ENCODE measurements around the gene SLCO4A1. TPM values are rescaled to one million over a fixed set of nuclear protein-coding genes. Genes with fewer than 3 reads are reported as not detected.

The SLCO4A1 gene
- total and polyA plus RNA-seq, 2 experiments from 2014 or later, result 0.22 to 0.43 TPM

DNA sequence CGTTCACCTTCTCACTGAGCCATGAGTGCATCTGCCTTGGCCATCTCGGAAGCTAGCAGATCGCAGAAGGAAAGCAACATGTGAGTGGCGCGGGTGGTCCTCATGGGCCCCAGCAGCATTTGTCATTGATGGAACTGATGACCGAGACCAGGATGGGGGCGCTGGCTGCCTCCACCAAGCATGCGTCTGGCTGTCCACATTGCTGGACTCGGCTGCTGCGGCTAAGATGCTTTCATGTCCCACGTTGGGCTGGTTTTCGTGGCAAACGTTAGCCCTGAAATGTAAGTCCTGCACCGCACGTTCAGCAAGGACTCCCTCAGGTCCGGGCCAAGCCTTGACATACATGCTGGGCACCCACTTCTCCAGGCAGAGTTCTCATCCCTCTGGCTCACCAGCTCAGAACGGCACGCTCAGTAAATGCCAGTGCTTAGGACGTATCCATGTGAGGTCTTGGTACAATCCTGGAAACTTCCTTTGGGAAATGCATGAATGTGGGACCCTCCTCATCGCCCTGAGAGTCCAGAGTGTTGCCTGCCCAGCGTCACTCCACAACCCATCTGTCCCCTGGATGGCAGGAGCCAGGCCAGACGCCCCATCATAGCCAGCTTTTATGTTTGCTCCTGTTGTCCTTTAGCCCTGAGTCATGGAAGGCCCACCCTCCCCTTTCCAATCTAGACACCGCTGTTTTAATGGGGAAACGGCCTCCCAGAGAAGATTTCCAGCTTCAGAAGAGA is 8.4 kb downstream of the SLCO4A1 start:
- DNase-seq, result no peak
- Histone ChIP-seq H3K9me3 (ENCODE audit: low read depth) (no peaks in the 10 kb centered on the region), H3K27me3 (replicated peaks; ENCODE audit: insufficient read depth) (no peaks in the 10 kb centered on the region), H3K4me1 (ENCODE audit: insufficient read depth) (peaks cover 6% of the 10 kb centered on the region), H3F3A (ENCODE audit: insufficient read depth) (peaks cover 3% of the 10 kb centered on the region; the same call in 1 of the 2 replicates), H2AFZ (no peak overlapping the region), H3K9me2 (ENCODE audit: insufficient read depth) (no peaks in the 10 kb centered on the region), H4K20me1 (ENCODE audit: insufficient read depth) (no peaks in the 10 kb centered on the region), H3K36me3 (ENCODE audit: low read depth) (no peaks in the 10 kb centered on the region), H3K4me3 (no peak overlapping the region), H3K4me2 (ENCODE audit: unreplicated experiment) (no peak overlapping the region), H3K9ac (no peak overlapping the region), H3K27ac (no peak overlapping the region), H3K79me2 (ENCODE audit: insufficient read depth) (no peaks in the 10 kb centered on the region)
- no peak for TF ChIP-seq EZH2 (IDR thresholded peaks at IDR 0.05; ENCODE audit: insufficient read depth, poor library complexity, severe bottlenecking)
- 94 to 96% methylated on average over 24 of the region's 24 CpGs for WGBS, 2 experiments (ENCODE audit: low coverage in 1 of 2, low lambda C conversion rate in 2 of 2, missing lambda C conversion rate in 2 of 2)
- in situ Hi-C loops (cut with MboI), result no loop called here

DNA sequence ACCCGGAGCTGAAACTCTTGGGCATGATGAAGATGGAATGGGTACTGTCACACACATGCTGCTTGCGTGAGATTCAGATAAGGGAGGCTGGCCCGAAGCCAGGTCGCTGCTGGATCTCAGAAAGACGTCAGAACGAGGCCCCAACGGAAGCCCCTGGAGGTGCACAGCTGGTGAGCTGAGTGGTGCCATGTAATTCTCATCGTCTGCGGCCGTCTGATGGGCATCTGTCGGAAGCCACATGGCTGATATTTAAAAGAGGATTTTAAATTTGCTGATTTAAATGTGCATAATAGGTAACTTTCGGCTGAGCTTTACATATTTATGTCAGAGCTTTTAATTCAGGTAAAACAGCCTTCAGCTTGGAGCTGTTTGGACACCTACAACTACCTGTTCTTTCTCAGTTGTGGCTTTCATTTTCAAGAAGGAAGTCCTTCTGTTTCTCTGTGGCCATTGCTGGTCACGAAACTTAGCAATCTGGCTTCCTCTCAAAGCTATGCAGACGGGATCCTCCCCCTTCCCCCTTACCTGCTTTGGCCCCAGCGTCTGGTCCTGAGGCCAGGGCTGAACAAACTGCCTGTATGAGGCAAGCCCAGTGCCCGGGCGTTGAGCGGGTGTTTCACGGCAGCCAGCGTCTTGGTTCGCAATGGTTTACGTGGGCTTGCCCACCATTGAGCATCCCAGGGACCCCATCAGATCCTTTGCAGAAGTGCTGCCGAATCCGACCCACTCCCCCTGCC is 9.2 kb downstream of the SLCO4A1 start:
- H3K27ac ChIP-seq, result peak overlapping the region; percentile 31; the same call in 1 of the 2 replicates
- H3F3A ChIP-seq (ENCODE audit: insufficient read depth), result peaks cover 3% of the 10 kb centered on the region; the same call in 1 of the 2 replicates
- H3K27me3 ChIP-seq (replicated peaks; ENCODE audit: insufficient read depth), result no peaks in the 10 kb centered on the region
- H3K36me3 ChIP-seq (ENCODE audit: low read depth), result no peaks in the 10 kb centered on the region
- no peak for TF ChIP-seq EZH2phosphoT487 (IDR thresholded peaks at IDR 0.05; ENCODE audit: insufficient read depth, low read depth)
- no peak for TF ChIP-seq EZH2 (IDR thresholded peaks at IDR 0.05; ENCODE audit: insufficient read depth, poor library complexity, severe bottlenecking)
- no peak overlapping the region for H3K9ac ChIP-seq
- no peaks in the 10 kb centered on the region for H3K9me2 ChIP-seq (ENCODE audit: insufficient read depth)
- no peak overlapping the region for H3K4me2 ChIP-seq (ENCODE audit: unreplicated experiment)
- no peaks in the 10 kb centered on the region for H3K9me3 ChIP-seq (ENCODE audit: low read depth)
- H2AFZ ChIP-seq, result no peak overlapping the region
- no peak overlapping the region for H3K4me3 ChIP-seq
- H3K4me1 ChIP-seq (ENCODE audit: insufficient read depth), result peaks cover 6% of the 10 kb centered on the region
- no peak for DNase-seq
- 71 to 74% methylated on average over 22 of the region's 24 CpGs for WGBS, 2 experiments (ENCODE audit: low coverage in 1 of 2, low lambda C conversion rate in 2 of 2, missing lambda C conversion rate in 2 of 2)
- in situ Hi-C loops (cut with MboI), result no loop called here
- H3K79me2 ChIP-seq (ENCODE audit: insufficient read depth), result no peaks in the 10 kb centered on the region
- no peaks in the 10 kb centered on the region for H4K20me1 ChIP-seq (ENCODE audit: insufficient read depth)

DNA sequence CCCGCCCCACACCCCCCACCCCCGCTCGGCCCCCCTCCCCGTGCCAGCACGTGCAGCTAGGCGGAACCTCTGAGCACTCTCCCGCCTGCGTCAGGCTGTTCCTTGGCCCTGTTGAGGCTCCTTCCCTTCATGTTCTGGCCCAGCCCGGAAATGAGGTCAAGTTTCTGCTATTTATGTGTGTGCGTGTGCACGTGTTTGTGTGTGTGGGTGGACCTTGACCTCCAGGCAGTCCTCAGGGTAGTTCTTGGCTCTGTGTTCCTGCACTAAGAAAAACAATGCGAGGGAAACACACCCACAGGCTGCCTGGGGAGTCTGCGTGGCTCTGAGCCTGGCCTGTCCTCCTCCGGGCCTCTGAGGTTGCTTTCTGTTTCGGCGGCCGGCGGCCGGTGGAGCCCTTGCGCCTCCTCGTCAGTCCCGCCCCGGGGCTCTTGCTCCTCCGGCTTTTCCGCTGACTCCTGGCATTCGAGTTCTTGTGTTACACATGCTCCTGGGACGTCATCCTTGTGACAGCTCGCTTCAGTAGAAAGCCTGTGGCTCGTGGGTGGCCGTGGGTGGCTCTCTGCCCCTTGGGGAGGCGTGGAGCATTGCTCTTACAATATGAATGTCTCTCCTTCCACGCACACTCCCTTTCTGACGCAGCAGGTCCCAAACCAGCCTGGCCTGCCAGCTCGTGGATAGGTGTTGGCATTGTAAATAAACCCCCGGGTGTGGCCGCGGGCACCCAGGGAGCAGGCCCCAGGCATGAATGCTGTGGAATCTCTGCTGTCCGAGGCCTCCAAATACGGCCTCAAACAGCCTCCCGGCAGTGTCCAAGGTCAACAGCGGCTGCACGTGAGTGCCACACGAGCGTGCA is 10.0 kb downstream of the SLCO4A1 start:
- WGBS, 2 experiments (ENCODE audit: low coverage in 1 of 2, low lambda C conversion rate in 2 of 2, missing lambda C conversion rate in 2 of 2), result 11 to 13% methylated on average over 41 to 43 of the region's 44 CpGs
- TF ChIP-seq EZH2 (IDR thresholded peaks at IDR 0.05; ENCODE audit: insufficient read depth, poor library complexity, severe bottlenecking) (no peak), EZH2phosphoT487 (IDR thresholded peaks at IDR 0.05; ENCODE audit: insufficient read depth, low read depth) (no peak)
- Histone ChIP-seq H3K9me2 (ENCODE audit: insufficient read depth) (no peaks in the 10 kb centered on the region), H3K4me3 (peak overlapping the region; percentile 57), H4K20me1 (ENCODE audit: insufficient read depth) (no peaks in the 10 kb centered on the region), H3K27me3 (replicated peaks; ENCODE audit: insufficient read depth) (no peaks in the 10 kb centered on the region), H3K36me3 (ENCODE audit: low read depth) (no peaks in the 10 kb centered on the region), H3K27ac (peak overlapping the region; percentile 89), H3K79me2 (ENCODE audit: insufficient read depth) (no peaks in the 10 kb centered on the region), H3K9ac (peak overlapping the region; percentile 72), H3K4me2 (ENCODE audit: unreplicated experiment) (peak overlapping the region; percentile 56), H3F3A (ENCODE audit: insufficient read depth) (peaks cover 3% of the 10 kb centered on the region; the same call in 1 of the 2 replicates), H2AFZ (peak overlapping the region; percentile 73), H3K9me3 (ENCODE audit: low read depth) (no peaks in the 10 kb centered on the region), H3K4me1 (ENCODE audit: insufficient read depth) (peaks cover 6% of the 10 kb centered on the region)
- DNase-seq, result peak; percentile 99
- in situ Hi-C loops (cut with MboI), result no loop called here

DNA sequence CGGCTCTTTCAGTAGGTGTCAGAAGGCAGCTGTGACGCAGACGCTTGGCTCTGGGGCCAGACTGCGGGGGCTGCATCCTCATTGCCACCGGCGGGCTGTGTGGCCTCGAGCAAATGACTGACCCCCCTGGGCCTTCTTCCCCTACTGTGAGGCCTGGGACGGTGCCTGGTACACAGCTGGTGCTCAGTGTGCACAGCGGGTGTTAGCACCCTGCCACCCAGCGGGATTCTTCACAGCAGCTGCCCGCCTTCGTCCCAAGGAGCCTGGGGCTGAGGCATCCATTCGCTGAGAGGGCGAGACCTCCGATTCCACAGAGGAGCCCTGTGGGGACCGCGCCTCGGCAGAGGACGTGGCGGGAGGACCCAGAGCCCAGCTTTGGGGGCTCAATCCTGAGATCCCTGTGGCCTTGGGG is 10.6 kb downstream of the SLCO4A1 start:
- H3K79me2 ChIP-seq (ENCODE audit: insufficient read depth), result no peaks in the 10 kb centered on the region
- H3K4me1 ChIP-seq (ENCODE audit: insufficient read depth), result peaks cover 6% of the 10 kb centered on the region
- peak overlapping the region; percentile 72 for H3K9ac ChIP-seq
- WGBS, 2 experiments (ENCODE audit: low coverage in 1 of 2, low lambda C conversion rate in 2 of 2, missing lambda C conversion rate in 2 of 2), result 91 to 92% methylated on average over 20 of the region's 20 CpGs
- no peaks in the 10 kb centered on the region for H3K9me3 ChIP-seq (ENCODE audit: low read depth)
- TF ChIP-seq EZH2 (IDR thresholded peaks at IDR 0.05; ENCODE audit: insufficient read depth, poor library complexity, severe bottlenecking) (no peak), EZH2phosphoT487 (IDR thresholded peaks at IDR 0.05; ENCODE audit: insufficient read depth, low read depth) (no peak)
- H3K27ac ChIP-seq, result peak overlapping the region; percentile 89
- in situ Hi-C loops (cut with MboI), result no loop called here
- peak overlapping the region; percentile 57 for H3K4me3 ChIP-seq
- no peaks in the 10 kb centered on the region for H3K9me2 ChIP-seq (ENCODE audit: insufficient read depth)
- peaks cover 3% of the 10 kb centered on the region; the same call in 1 of the 2 replicates for H3F3A ChIP-seq (ENCODE audit: insufficient read depth)
- DNase-seq, result no peak
- no peaks in the 10 kb centered on the region for H3K36me3 ChIP-seq (ENCODE audit: low read depth)
- H3K27me3 ChIP-seq (replicated peaks; ENCODE audit: insufficient read depth), result no peaks in the 10 kb centered on the region
- H2AFZ ChIP-seq, result peak overlapping the region; percentile 73; the same call in 1 of the 2 replicates
- peak overlapping the region; percentile 56 for H3K4me2 ChIP-seq (ENCODE audit: unreplicated experiment)
- no peaks in the 10 kb centered on the region for H4K20me1 ChIP-seq (ENCODE audit: insufficient read depth)

Measured in GM23248 (cell line).